Activated CD4-positive, alpha-beta T cell treated with anti-CD3 and anti-CD28 coated beads, Interleukin-2, amount 10 ng/mL, durations not matched to agents 24 days and 14 days (primary cell): ENCODE data around the gene PRDM13. TPM values are rescaled to one million over a fixed set of nuclear protein-coding genes. Genes with fewer than 3 reads are reported as not detected.
"Not testable (repeated sequence)": the region's sequence is repeated elsewhere in the genome, so short reads cannot be mapped to it uniquely, and the experiment has no call there.

ENCODE experiments used
- DNase-seq: peaks from one replicate; pipeline ENCODE4 v3.0.0; 2022
- H3K27ac Mint-ChIP-seq: one replicate; pipeline ENCODE4 v1.8.0; 2022; ENCODE audit warnings: mild to moderate bottlenecking, mixed read lengths
- H3K27me3 Mint-ChIP-seq: one replicate; pipeline ENCODE4 v1.8.0; 2022; ENCODE audit warnings: mixed read lengths
- H3K36me3 Mint-ChIP-seq: one replicate; pipeline ENCODE4 v1.8.0; 2022; ENCODE audit warnings: low read depth, mild to moderate bottlenecking, mixed read lengths
- H3K4me1 Mint-ChIP-seq: one replicate; pipeline ENCODE4 v1.8.0; 2021; ENCODE audit warnings: mixed read lengths
- H3K4me3 Mint-ChIP-seq: one replicate; pipeline ENCODE4 v1.8.0; 2022; ENCODE audit warnings: mild to moderate bottlenecking, moderate library complexity, mixed read lengths
- H3K9me3 Mint-ChIP-seq: one replicate; pipeline ENCODE4 v1.8.0; 2021; ENCODE audit warnings: mixed read lengths
- intact Hi-C: fragments of 100-400 bp; cut with micrococcal nuclease; formaldehyde crosslinking; loops from one replicate; pipeline ENCODE4 v1.15.1; 2023
- total RNA-seq: library from RNA; stranded (reverse); gene quantifications from 2 replicates; pipeline ENCODE4 v1.2.3, GENCODE V29; 2022

Gene PRDM13
- total RNA-seq, 1 donor from 2014 or later: not detected

GRCh38 chr6:99590728-99591672 is 15.6 kb upstream of the PRDM13 start:
- peaks cover 4% of the 10 kb centered on the region for H3K9me3 Mint-ChIP-seq
- H3K27ac Mint-ChIP-seq: no peak overlapping the region
- peaks cover 76% of the 10 kb centered on the region for H3K27me3 Mint-ChIP-seq
- H3K36me3 Mint-ChIP-seq: peaks cover 3% of the 10 kb centered on the region
- DNase-seq: peak; percentile 59
- intact Hi-C loops: no loop called here
- H3K4me3 Mint-ChIP-seq: peak overlapping the region; percentile 10
- H3K4me1 Mint-ChIP-seq: peaks cover 25% of the 10 kb centered on the region

GRCh38 chr6:99591673-99592364 is 14.8 kb upstream of the PRDM13 start:
- H3K36me3 Mint-ChIP-seq: peaks cover 3% of the 10 kb centered on the region
- intact Hi-C loops: no loop called here
- no peak overlapping the region for H3K27ac Mint-ChIP-seq
- DNase-seq: no peak
- H3K27me3 Mint-ChIP-seq: peaks cover 80% of the 10 kb centered on the region
- H3K4me3 Mint-ChIP-seq: peak overlapping the region; percentile 10
- H3K4me1 Mint-ChIP-seq: peaks cover 25% of the 10 kb centered on the region
- peaks cover 4% of the 10 kb centered on the region for H3K9me3 Mint-ChIP-seq

GRCh38 chr6:99592900-99593299 is 13.7 kb upstream of the PRDM13 start:
- H3K36me3 Mint-ChIP-seq: peaks cover 3% of the 10 kb centered on the region
- peaks cover 4% of the 10 kb centered on the region for H3K9me3 Mint-ChIP-seq
- intact Hi-C loops: no loop called here

GRCh38 chr6:99594696-99595095 is 11.9 kb upstream of the PRDM13 start:
- H3K27ac Mint-ChIP-seq, H3K36me3 Mint-ChIP-seq, DNase-seq, H3K9me3 Mint-ChIP-seq, intact Hi-C loops, H3K4me3 Mint-ChIP-seq: not testable (repeated sequence)
- H3K27me3 Mint-ChIP-seq: peaks cover 86% of the 10 kb centered on the region
- H3K4me1 Mint-ChIP-seq: peaks cover 17% of the 10 kb centered on the region

More at GRCh38 chr6:99592900-99593299, 13.7 kb upstream of the PRDM13 start:
- Mint-ChIP-seq H3K4me3 (no peak overlapping the region), H3K27me3 (peaks cover 84% of the 10 kb centered on the region), H3K4me1 (peaks cover 25% of the 10 kb centered on the region), H3K27ac (no peak overlapping the region)
- no peak for DNase-seq

GRCh38 chr6:99602520-99603420 is 3.9 kb upstream of the PRDM13 start:
- H3K27me3 Mint-ChIP-seq: peaks cover 87% of the 10 kb centered on the region
- H3K4me1 Mint-ChIP-seq: peaks cover 16% of the 10 kb centered on the region
- H3K27ac Mint-ChIP-seq: peak overlapping the region; percentile 34
- H3K4me3 Mint-ChIP-seq: peak overlapping the region; percentile 67
- intact Hi-C loops: loop anchor here (1.0 to 2.0 kb wide), 4 partner anchors 9 to 864 kb away; no protein-coding TSS in a partner anchor
- DNase-seq: peak; percentile 63
- H3K36me3 Mint-ChIP-seq: no peaks in the 10 kb centered on the region
- H3K9me3 Mint-ChIP-seq: no peaks in the 10 kb centered on the region

GRCh38 chr6:99603421-99604165 is 3.0 kb upstream of the PRDM13 start:
- Mint-ChIP-seq H3K36me3 (peaks cover 4% of the 10 kb centered on the region), H3K4me1 (peaks cover 19% of the 10 kb centered on the region), H3K27me3 (peaks cover 87% of the 10 kb centered on the region), H3K27ac (peak overlapping the region; percentile 11), H3K9me3 (peaks cover 3% of the 10 kb centered on the region), H3K4me3 (peak overlapping the region; percentile 39)
- peak; percentile 71 for DNase-seq
- intact Hi-C loops: loop anchor here (1.0 to 2.0 kb wide), 3 partner anchors 15 to 863 kb away; no protein-coding TSS in a partner anchor

- peak overlapping the region; percentile 62 for H3K27ac Mint-ChIP-seq
- peak; percentile 54 for DNase-seq
- H3K27me3 Mint-ChIP-seq: peaks cover 86% of the 10 kb centered on the region
- H3K4me1 Mint-ChIP-seq: peaks cover 24% of the 10 kb centered on the region
- intact Hi-C loops: no loop called here
- peaks cover 8% of the 10 kb centered on the region for H3K9me3 Mint-ChIP-seq
- peaks cover 4% of the 10 kb centered on the region for H3K36me3 Mint-ChIP-seq
- peak overlapping the region; percentile 39 for H3K4me3 Mint-ChIP-seq
Measured at GRCh38 chr6:99604166-99605073, 2.2 kb upstream of the PRDM13 start.

- intact Hi-C loops: no loop called here
- peak overlapping the region; percentile 19 for H3K4me3 Mint-ChIP-seq
- DNase-seq: peak; percentile 61
Measured at GRCh38 chr6:99605074-99605734, 1.4 kb upstream of the PRDM13 start.

GRCh38 chr6:99605911-99606655 is 550 bp upstream of the PRDM13 start:
- H3K27ac Mint-ChIP-seq: peak overlapping the region; percentile 36
- H3K4me3 Mint-ChIP-seq: no peak overlapping the region
- peaks cover 12% of the 10 kb centered on the region for H3K9me3 Mint-ChIP-seq
- intact Hi-C loops: loop anchor here (1.0 kb wide), 1 partner anchor 10 kb away; no protein-coding TSS in a partner anchor
- DNase-seq: peak; percentile 52
- H3K27me3 Mint-ChIP-seq: peaks cover 84% of the 10 kb centered on the region
- H3K36me3 Mint-ChIP-seq: peaks cover 4% of the 10 kb centered on the region
- H3K4me1 Mint-ChIP-seq: peaks cover 36% of the 10 kb centered on the region

More at GRCh38 chr6:99605074-99605734, 1.4 kb upstream of the PRDM13 start:
- Mint-ChIP-seq H3K9me3 (peaks cover 12% of the 10 kb centered on the region), H3K36me3 (peaks cover 4% of the 10 kb centered on the region), H3K27ac (peak overlapping the region; percentile 62), H3K4me1 (peaks cover 28% of the 10 kb centered on the region), H3K27me3 (peaks cover 85% of the 10 kb centered on the region)

- Mint-ChIP-seq H3K4me1 (peaks cover 41% of the 10 kb centered on the region), H3K36me3 (peaks cover 4% of the 10 kb centered on the region), H3K4me3 (no peak overlapping the region), H3K27me3 (peaks cover 87% of the 10 kb centered on the region), H3K9me3 (peaks cover 12% of the 10 kb centered on the region), H3K27ac (peak overlapping the region; percentile 56)
- DNase-seq: no peak
- intact Hi-C loops: no loop called here
Measured at GRCh38 chr6:99607416-99608036, 893 bp downstream of the PRDM13 start.
